ENCODE measurements around the gene CTNNA2.

CTNNA2 gene

DNA sequence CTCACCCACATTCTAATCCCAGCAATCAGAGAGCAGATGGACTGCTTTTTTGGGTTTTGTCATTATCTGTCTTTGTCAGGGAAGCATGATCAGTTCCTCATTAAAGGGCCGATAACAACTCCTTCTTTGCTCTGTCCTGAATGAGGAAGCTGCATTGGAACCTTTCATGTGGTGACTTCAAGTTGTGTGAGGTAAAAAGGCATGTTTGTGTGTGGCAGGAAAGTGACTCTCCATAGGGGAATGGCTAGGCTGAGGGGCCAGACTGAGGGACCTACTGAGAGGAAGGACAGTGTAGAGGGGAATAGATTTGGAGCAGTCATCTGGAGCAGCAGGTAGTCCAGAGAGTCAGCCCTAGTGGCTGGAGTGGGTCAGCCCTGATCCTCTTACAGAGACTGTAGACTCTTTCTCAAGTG is 815.3 kb downstream of the CTNNA2 start:
- no peaks in the 10 kb centered on the region for H3K79me2 ChIP-seq (ENCODE audit: control insufficient read depth, insufficient read depth, low read length, unreplicated experiment)
- no peak overlapping the region for H3K27ac ChIP-seq (ENCODE audit: low read depth, low read length)
- peaks cover 28% of the 10 kb centered on the region for H3K27me3 ChIP-seq (ENCODE audit: insufficient read depth, low read length)
- no peaks in the 10 kb centered on the region for H3K36me3 ChIP-seq (ENCODE audit: insufficient read depth, low read length)
- H2AFZ ChIP-seq (ENCODE audit: low read length, unreplicated experiment) = no peak overlapping the region
- H3K4me1 ChIP-seq (ENCODE audit: control insufficient read depth, insufficient read depth, low read length, unreplicated experiment) = no peaks in the 10 kb centered on the region
- H3K4me3 ChIP-seq (ENCODE audit: low read depth, low read length) = no peak overlapping the region

DNA sequence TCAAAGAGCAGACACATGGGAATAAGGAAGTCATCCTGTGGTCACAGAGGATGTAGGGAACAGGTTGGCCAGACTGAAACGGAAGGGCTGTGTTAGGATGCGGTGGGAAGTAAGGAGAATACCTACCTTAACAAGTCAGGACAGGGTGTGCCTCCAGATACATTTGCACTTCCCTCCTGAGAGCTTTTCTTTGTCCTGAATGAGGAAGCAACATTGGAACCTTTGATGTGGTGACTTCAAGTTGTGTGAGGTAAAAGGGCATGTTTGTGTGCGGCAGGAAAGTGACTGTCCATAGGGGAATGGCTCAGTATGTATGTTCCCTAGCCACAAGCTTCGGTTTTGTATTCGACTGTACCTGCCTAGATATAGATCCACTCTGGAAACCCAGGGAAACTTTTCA is 816.6 kb downstream of the CTNNA2 start:
- H3K27ac ChIP-seq (ENCODE audit: low read depth, low read length) = no peak overlapping the region
- H3K4me3 ChIP-seq (ENCODE audit: low read depth, low read length) = no peak overlapping the region
- no peaks in the 10 kb centered on the region for H3K4me1 ChIP-seq (ENCODE audit: control insufficient read depth, insufficient read depth, low read length, unreplicated experiment)
- H2AFZ ChIP-seq (ENCODE audit: low read length, unreplicated experiment) = no peak overlapping the region
- peaks cover 15% of the 10 kb centered on the region for H3K27me3 ChIP-seq (ENCODE audit: insufficient read depth, low read length)
- no peaks in the 10 kb centered on the region for H3K36me3 ChIP-seq (ENCODE audit: insufficient read depth, low read length)
- no peaks in the 10 kb centered on the region for H3K79me2 ChIP-seq (ENCODE audit: control insufficient read depth, insufficient read depth, low read length, unreplicated experiment)

DNA sequence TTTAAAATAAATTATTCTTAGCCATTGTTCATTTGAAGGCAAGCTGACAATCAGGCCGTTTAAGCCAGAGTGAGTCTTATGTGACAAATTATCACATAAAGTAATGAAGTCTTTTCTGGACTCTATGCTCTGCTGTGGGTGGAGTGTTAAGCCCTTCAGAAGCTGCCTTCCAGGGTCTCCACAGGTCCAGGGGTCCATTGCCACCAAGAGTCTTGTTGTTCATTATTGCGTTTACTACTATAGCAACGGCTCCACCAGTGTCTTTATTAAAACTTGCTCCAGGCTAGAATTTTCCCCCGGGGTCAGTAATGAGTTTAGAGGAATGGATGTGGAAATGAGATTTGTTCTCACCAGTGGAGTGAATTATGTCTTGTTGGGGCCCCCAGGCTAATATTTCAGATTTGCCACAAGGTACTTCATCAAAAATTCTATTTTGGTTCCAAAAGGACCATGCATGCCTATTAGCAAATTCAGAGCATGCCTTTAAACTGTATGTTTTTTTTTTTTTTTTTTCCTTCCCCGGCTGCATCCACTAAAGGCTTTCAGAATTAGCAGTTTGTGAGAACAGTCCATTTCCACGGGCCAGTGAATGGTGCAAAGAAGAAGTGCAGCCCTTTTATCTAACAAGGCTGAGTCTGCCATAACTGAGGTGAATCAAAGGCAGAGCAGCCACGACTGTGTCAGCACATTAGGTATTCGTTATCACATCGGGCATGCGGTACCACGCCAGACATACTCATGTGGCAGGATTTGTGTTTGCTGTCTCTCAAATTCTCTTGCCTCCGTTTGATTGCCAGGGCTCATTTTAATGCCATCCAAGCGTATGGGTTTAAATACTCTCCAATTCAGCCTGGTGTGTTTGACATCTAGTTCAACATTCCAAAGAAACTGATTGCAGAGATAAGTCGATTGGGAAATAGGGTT is 817.9 kb downstream of the CTNNA2 start:
- Histone ChIP-seq H3K79me2 (ENCODE audit: control insufficient read depth, insufficient read depth, low read length, unreplicated experiment) (no peaks in the 10 kb centered on the region), H3K4me3 (ENCODE audit: low read depth, low read length) (no peak overlapping the region), H3K27ac (ENCODE audit: low read depth, low read length) (no peak overlapping the region), H3K4me1 (ENCODE audit: control insufficient read depth, insufficient read depth, low read length, unreplicated experiment) (no peaks in the 10 kb centered on the region), H2AFZ (ENCODE audit: low read length, unreplicated experiment) (no peak overlapping the region), H3K36me3 (ENCODE audit: insufficient read depth, low read length) (no peaks in the 10 kb centered on the region), H3K27me3 (ENCODE audit: insufficient read depth, low read length) (peaks cover 2% of the 10 kb centered on the region)

DNA sequence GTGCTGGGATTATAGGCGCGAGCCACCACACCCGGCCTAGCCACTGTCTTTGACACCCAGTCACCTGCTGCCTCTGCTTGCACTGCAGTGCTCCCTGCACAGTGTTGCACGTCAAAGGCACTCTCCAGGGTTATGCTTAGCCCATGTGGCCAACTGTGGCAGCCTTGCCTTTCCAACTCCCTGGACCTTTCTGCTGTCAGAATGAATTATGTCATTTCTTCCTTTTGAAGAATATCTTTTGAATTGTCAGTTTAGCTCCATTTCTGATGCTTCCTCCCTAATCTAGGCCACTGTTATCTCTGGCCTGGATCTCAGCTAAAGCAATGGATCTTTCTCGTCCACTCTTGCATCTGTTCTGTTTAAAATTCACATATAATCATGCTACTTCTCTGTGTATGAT is 821.0 kb downstream of the CTNNA2 start:
- Histone ChIP-seq H3K27me3 (ENCODE audit: insufficient read depth, low read length) (no peaks in the 10 kb centered on the region), H3K4me3 (ENCODE audit: low read depth, low read length) (no peak overlapping the region), H3K4me1 (ENCODE audit: control insufficient read depth, insufficient read depth, low read length, unreplicated experiment) (no peaks in the 10 kb centered on the region), H3K36me3 (ENCODE audit: insufficient read depth, low read length) (no peaks in the 10 kb centered on the region), H3K79me2 (ENCODE audit: control insufficient read depth, insufficient read depth, low read length, unreplicated experiment) (no peaks in the 10 kb centered on the region), H3K27ac (ENCODE audit: low read depth, low read length) (no peak overlapping the region), H2AFZ (ENCODE audit: low read length, unreplicated experiment) (no peak overlapping the region)

DNA sequence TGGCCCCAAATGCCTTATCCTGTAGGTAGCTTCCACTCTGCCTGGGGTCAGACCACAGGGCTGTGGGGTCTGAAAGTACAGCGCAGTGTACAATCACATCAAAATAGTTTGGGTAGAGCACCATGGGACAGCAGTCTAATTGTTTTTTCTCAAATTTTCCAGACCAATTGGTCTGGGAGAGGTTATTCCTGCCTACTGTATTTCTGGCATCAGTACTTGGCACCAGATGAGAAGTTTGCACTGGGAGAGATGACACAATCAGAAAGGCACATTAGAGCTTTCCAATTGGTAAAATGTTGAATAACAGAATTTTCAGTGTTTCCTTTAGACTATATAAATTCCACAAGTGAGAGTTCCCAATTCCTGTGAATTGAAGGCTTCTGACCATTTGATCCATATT is 822.6 kb downstream of the CTNNA2 start:
- H3K4me1 ChIP-seq (ENCODE audit: control insufficient read depth, insufficient read depth, low read length, unreplicated experiment) = no peaks in the 10 kb centered on the region
- no peaks in the 10 kb centered on the region for H3K36me3 ChIP-seq (ENCODE audit: insufficient read depth, low read length)
- no peaks in the 10 kb centered on the region for H3K27me3 ChIP-seq (ENCODE audit: insufficient read depth, low read length)
- no peak overlapping the region for H2AFZ ChIP-seq (ENCODE audit: low read length, unreplicated experiment)
- H3K4me3 ChIP-seq (ENCODE audit: low read depth, low read length) = no peak overlapping the region
- H3K27ac ChIP-seq (ENCODE audit: low read depth, low read length) = no peak overlapping the region
- no peaks in the 10 kb centered on the region for H3K79me2 ChIP-seq (ENCODE audit: control insufficient read depth, insufficient read depth, low read length, unreplicated experiment)

DNA sequence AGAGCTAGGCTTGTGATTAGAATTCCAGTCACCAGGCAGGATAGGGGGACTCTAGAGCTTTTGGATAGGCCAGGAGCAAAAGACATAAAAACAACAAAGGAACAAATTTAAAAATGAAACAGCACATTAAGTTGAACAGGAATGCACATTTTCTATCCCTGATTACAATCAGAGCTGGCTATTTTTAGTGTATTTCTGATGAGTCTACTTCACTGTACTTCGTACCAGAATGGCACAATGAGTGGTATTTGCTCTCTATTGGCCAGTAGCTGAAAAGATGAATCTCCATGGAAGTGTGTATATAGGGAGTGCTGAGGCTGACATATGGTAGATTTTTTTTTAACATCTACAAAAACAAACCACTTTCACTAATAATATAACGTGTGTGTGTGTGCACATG is 825.9 kb downstream of the CTNNA2 start:
- no peaks in the 10 kb centered on the region for H3K79me2 ChIP-seq (ENCODE audit: control insufficient read depth, insufficient read depth, low read length, unreplicated experiment)
- H3K36me3 ChIP-seq (ENCODE audit: insufficient read depth, low read length) = no peaks in the 10 kb centered on the region
- no peaks in the 10 kb centered on the region for H3K27me3 ChIP-seq (ENCODE audit: insufficient read depth, low read length)
- H2AFZ ChIP-seq (ENCODE audit: low read length, unreplicated experiment) = no peak overlapping the region
- H3K4me1 ChIP-seq (ENCODE audit: control insufficient read depth, insufficient read depth, low read length, unreplicated experiment) = no peaks in the 10 kb centered on the region
- H3K4me3 ChIP-seq (ENCODE audit: low read depth, low read length) = no peak overlapping the region
- no peak overlapping the region for H3K27ac ChIP-seq (ENCODE audit: low read depth, low read length)

DNA sequence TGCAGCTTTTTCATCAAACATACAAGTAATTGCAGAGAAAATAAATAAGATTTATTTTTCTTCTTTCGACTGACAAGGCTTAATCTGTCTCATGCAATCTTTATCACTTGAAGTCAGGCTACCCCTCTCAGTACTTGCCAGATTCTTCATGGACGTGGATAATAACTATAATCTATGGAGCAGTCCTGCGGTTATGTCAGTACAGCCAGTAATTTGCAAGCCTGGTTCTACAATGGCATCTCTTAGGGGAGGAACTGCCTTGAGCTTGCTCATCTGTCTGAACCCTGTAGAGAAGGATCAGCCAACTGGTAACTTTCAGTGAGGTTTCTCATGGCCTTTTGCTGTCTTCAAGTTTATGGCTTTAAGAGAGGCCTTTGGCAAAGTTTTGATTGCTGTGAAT is 827.2 kb downstream of the CTNNA2 start:
- Histone ChIP-seq H3K36me3 (ENCODE audit: insufficient read depth, low read length) (no peaks in the 10 kb centered on the region), H3K27me3 (ENCODE audit: insufficient read depth, low read length) (no peaks in the 10 kb centered on the region), H3K4me3 (ENCODE audit: low read depth, low read length) (no peak overlapping the region), H3K27ac (ENCODE audit: low read depth, low read length) (no peak overlapping the region), H2AFZ (ENCODE audit: low read length, unreplicated experiment) (no peak overlapping the region), H3K4me1 (ENCODE audit: control insufficient read depth, insufficient read depth, low read length, unreplicated experiment) (no peaks in the 10 kb centered on the region), H3K79me2 (ENCODE audit: control insufficient read depth, insufficient read depth, low read length, unreplicated experiment) (no peaks in the 10 kb centered on the region)

DNA sequence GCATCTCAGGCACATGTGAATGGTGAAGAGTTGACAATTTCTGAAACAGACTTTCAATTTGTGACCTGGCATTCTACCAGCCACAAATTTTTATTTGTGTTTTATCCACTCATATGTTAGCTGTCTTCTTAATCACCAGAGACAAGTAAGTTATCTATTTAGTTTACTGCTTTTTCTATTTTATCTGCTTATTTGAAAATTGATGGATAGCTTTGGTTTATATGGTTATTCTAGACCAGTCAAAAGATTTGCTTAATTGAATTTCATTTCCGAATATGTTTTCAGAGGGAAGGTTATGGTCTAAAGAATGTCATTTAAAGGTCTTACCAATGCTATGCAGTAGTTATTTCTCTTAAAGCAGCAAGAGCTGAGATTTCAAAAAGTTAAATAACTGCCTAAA is 835.2 kb downstream of the CTNNA2 start:
- H3K27me3 ChIP-seq (ENCODE audit: insufficient read depth, low read length) = no peaks in the 10 kb centered on the region

DNA sequence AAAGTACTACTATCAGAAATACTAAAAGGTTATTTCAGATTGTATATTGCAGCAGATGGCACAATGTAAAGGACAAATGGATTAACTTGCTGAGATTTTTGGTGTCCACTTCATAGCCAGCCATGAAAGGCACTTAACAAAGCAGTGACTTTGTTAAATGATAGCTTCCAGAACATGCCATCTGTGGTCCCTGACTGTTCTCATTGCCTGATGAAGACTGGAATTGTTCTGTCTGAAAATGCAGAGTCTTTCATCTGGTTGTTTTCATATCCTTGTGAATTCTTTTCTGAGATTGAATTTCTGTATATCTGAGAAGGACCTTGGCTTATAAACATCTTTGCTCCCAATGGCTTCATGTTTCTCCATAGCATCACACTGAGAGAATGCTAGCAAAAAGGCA is 836.1 kb downstream of the CTNNA2 start:
- H3K4me1 ChIP-seq (ENCODE audit: control insufficient read depth, insufficient read depth, low read length, unreplicated experiment) = no peaks in the 10 kb centered on the region
- H3K27me3 ChIP-seq (ENCODE audit: insufficient read depth, low read length) = no peaks in the 10 kb centered on the region
- H2AFZ ChIP-seq (ENCODE audit: low read length, unreplicated experiment) = no peak overlapping the region
- H3K79me2 ChIP-seq (ENCODE audit: control insufficient read depth, insufficient read depth, low read length, unreplicated experiment) = no peaks in the 10 kb centered on the region
- no peak overlapping the region for H3K4me3 ChIP-seq (ENCODE audit: low read depth, low read length)
- no peaks in the 10 kb centered on the region for H3K36me3 ChIP-seq (ENCODE audit: insufficient read depth, low read length)
- no peak overlapping the region for H3K27ac ChIP-seq (ENCODE audit: low read depth, low read length)

More for the DNA sequence above, 835.2 kb downstream of the CTNNA2 start:
- H2AFZ ChIP-seq (ENCODE audit: low read length, unreplicated experiment) = no peak overlapping the region
- H3K4me3 ChIP-seq (ENCODE audit: low read depth, low read length) = no peak overlapping the region
- no peaks in the 10 kb centered on the region for H3K79me2 ChIP-seq (ENCODE audit: control insufficient read depth, insufficient read depth, low read length, unreplicated experiment)
- no peaks in the 10 kb centered on the region for H3K4me1 ChIP-seq (ENCODE audit: control insufficient read depth, insufficient read depth, low read length, unreplicated experiment)
- H3K36me3 ChIP-seq (ENCODE audit: insufficient read depth, low read length) = no peaks in the 10 kb centered on the region
- H3K27ac ChIP-seq (ENCODE audit: low read depth, low read length) = no peak overlapping the region

DNA sequence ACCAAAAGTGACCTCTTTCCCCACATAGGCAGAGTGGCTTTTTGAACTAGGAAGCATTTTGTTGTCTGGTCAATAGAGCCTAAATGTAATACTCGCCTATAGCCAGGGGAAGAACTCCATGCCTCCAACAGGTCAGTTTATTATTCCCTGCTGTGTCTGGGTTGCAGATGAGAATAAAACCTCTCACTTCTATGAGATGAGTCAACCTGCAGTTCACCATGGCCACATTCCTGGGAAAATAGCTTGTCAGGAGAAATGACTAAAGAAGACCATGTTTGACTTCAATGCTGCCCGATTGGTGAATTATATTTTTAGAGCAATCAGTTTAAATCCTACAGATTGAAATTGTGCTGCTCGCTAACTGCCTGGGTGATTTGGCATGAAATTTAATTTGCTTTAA is 838.4 kb downstream of the CTNNA2 start:
- Histone ChIP-seq H3K4me1 (ENCODE audit: control insufficient read depth, insufficient read depth, low read length, unreplicated experiment) (no peaks in the 10 kb centered on the region), H3K4me3 (ENCODE audit: low read depth, low read length) (no peak overlapping the region), H2AFZ (ENCODE audit: low read length, unreplicated experiment) (no peak overlapping the region), H3K36me3 (ENCODE audit: insufficient read depth, low read length) (no peaks in the 10 kb centered on the region), H3K27me3 (ENCODE audit: insufficient read depth, low read length) (no peaks in the 10 kb centered on the region), H3K79me2 (ENCODE audit: control insufficient read depth, insufficient read depth, low read length, unreplicated experiment) (no peaks in the 10 kb centered on the region), H3K27ac (ENCODE audit: low read depth, low read length) (no peak overlapping the region)

DNA sequence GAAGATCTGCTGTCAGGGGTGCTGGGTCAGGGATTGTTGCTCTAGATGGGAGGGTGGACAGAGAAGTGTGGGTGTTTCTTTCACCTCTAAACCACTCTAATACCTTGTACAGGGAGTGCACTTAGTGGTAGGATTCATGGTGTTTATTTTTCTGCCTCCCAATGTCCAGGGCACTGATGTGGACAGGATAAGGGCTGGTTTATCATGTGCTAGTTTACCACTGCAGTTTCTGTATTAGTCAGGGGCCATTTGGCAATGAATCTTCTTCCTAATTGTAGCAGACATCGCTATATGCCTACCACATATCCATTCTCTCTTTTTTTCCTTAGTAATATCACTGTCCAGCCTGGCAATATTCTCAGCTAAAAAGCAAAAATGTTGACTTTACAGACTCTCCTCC is 842.0 kb downstream of the CTNNA2 start:
- Histone ChIP-seq H3K79me2 (ENCODE audit: control insufficient read depth, insufficient read depth, low read length, unreplicated experiment) (no peaks in the 10 kb centered on the region), H3K27me3 (ENCODE audit: insufficient read depth, low read length) (no peaks in the 10 kb centered on the region), H3K27ac (ENCODE audit: low read depth, low read length) (no peak overlapping the region), H3K4me3 (ENCODE audit: low read depth, low read length) (no peak overlapping the region), H3K4me1 (ENCODE audit: control insufficient read depth, insufficient read depth, low read length, unreplicated experiment) (no peaks in the 10 kb centered on the region), H2AFZ (ENCODE audit: low read length, unreplicated experiment) (no peak overlapping the region), H3K36me3 (ENCODE audit: insufficient read depth, low read length) (no peaks in the 10 kb centered on the region)

Data from ACC112 (cell line).